Esophagus muscularis mucosa (tissue), 3 donors: ENCODE data around the gene LYSMD1.
"Not testable (repeated sequence)": the region's sequence is repeated elsewhere in the genome, so short reads cannot be mapped to it uniquely, and the experiment has no call there.

Experiments
- POLR2A ChIP-seq: fragments of 450-650 bp; IDR thresholded peaks from one replicate; pipeline ENCODE4 v1.6.1; 2017; ENCODE audit warnings: antibody characterized with exemption, moderate library complexity, mild to moderate bottlenecking, low read depth
- TF ChIP-seq, protein P1 (sequence below), 3 experiments: fragments of 200-600 bp in 2 of 3; fragments of 450-650 bp in 1 of 3; sonication (generic) in 2 of 3; IDR thresholded peaks; one replicate each; pipeline ENCODE4 v1.5.1; 2017 to 2019; ENCODE audit warnings: antibody characterized with exemption in 3 of 3, mild to moderate bottlenecking in 2 of 3, moderate library complexity in 1 of 3

DNA sequence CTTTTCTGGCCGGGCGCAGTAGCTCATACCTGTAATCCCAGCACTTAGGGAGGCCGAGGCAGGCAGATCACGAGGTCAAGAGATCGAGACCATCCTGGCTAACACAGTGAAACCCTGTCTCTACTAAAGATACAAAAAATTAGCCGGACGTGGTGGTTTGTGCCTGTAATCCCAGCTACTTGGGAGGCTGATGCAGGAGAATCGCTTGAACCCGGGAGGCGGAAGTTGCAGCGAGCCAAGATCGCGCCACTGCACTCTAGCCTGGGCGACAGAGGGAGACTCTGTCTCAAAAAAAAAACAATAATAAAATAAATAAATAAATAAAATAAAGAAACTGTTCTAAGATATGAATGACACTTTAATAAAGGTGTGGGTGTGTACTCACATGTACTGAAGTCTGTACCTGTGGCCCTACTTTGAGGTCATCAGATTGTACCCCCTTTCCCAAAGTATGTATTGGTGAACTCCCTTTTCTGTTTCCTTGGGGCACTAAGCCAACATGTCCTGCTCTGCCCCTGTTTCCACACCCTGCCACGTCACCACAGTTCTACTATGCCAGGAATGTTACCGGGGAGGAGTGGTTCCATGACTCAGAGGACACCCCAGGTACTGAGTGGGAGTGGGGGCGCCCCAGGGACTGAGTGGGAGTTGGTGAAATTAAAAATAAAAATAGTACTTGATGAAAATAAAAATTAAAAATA lies 29.3 kb upstream of the LYSMD1 start:
- not testable (repeated sequence) for TF ChIP-seq POLR2A
- TF ChIP-seq, protein P1, sequence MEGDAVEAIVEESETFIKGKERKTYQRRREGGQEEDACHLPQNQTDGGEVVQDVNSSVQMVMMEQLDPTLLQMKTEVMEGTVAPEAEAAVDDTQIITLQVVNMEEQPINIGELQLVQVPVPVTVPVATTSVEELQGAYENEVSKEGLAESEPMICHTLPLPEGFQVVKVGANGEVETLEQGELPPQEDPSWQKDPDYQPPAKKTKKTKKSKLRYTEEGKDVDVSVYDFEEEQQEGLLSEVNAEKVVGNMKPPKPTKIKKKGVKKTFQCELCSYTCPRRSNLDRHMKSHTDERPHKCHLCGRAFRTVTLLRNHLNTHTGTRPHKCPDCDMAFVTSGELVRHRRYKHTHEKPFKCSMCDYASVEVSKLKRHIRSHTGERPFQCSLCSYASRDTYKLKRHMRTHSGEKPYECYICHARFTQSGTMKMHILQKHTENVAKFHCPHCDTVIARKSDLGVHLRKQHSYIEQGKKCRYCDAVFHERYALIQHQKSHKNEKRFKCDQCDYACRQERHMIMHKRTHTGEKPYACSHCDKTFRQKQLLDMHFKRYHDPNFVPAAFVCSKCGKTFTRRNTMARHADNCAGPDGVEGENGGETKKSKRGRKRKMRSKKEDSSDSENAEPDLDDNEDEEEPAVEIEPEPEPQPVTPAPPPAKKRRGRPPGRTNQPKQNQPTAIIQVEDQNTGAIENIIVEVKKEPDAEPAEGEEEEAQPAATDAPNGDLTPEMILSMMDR (IDR thresholded peaks at IDR 0.05) = not testable (repeated sequence)
